Measurements from ENCODE around the gene KASH5. TPM values are rescaled to one million over a fixed set of nuclear protein-coding genes. Genes with fewer than 3 reads are reported as not detected.

KASH5 gene
- total and polyA plus RNA-seq, 2 of the 13 experiments (the other 11 are each of a cell fraction or from before 2014, with no cell fraction given) = not detected

- no peak for TF ChIP-seq ZBTB40 (IDR thresholded peaks at IDR 0.05)
- TF ChIP-seq ZBTB40 (CRISPR knock-in tag; IDR thresholded peaks at IDR 0.05) = no peak
- no peak for TF ChIP-seq JDP2 (CRISPR knock-in tag; IDR thresholded peaks at IDR 0.05; ENCODE audit: borderline replicate concordance)
- no peak for TF ChIP-seq ZNF318 (CRISPR knock-in tag; IDR thresholded peaks at IDR 0.05)
- no peak for TF ChIP-seq LCORL (IDR thresholded peaks at IDR 0.05)
- TF ChIP-seq LCORL (CRISPR knock-in tag; IDR thresholded peaks at IDR 0.05) = no peak
- no peak for TF ChIP-seq BRF2 (CRISPR knock-in tag; IDR thresholded peaks at IDR 0.05)
- TF ChIP-seq ZNF44 (CRISPR knock-in tag; IDR thresholded peaks at IDR 0.05) = no peak
- TF ChIP-seq ATF4 (CRISPR knock-in tag; IDR thresholded peaks at IDR 0.05) = no peak
Measured at GRCh38 chr19:49391581-49392399, 3.7 kb downstream of the KASH5 start (continued).

Measured in HepG2 (cell line).